ENCODE measurements around the gene SRA1. TPM values are rescaled to one million over a fixed set of nuclear protein-coding genes. Genes with fewer than 3 reads are reported as not detected.

The SRA1 gene
- total RNA-seq, 3 donors from 2014 or later (not counting 1 experiment from before 2014, with no cell fraction given) = 42.2 to 66.4 (median 59.4) TPM

DNA sequence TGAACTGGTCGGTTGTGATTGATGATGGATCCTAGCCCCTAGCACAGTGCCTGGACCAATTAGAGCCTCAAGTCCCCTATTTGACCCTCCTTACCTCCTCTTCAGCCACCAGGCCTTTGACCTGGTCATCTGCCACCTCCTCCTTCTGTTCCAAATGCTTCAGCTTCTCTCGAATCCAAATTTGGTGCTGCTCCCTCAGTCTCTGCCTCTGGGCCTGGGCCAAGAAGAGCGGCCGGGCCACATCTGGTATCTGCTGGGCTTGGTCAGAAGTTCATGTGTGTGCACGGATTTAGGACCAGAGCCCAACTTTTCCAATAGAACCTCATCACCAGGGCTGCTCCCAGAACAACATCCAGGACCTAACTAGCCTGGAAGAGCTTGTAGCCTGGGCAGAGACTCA is 13.8 kb upstream of the SRA1 start:
- H3K9me3 ChIP-seq (ENCODE audit: control insufficient read depth, insufficient read depth, low read length) = no peaks in the 10 kb centered on the region
- no peaks in the 10 kb centered on the region for H3K27me3 ChIP-seq (ENCODE audit: control insufficient read depth, insufficient read depth, low read length)
- no peak for ATAC-seq
- 98% methylated on average over 5 of the region's 5 CpGs for WGBS (ENCODE audit: insufficient coverage)
- intact Hi-C loops (cut with micrococcal nuclease) = no loop called here
- H3K27ac ChIP-seq (ENCODE audit: low read length) = no peak overlapping the region
- no peaks in the 10 kb centered on the region for H3K9me3 Mint-ChIP-seq
- H3K36me3 Mint-ChIP-seq = no peaks in the 10 kb centered on the region
- peak overlapping the region in 1 of 2 donors; percentile 96 for H3K27ac Mint-ChIP-seq
- peaks cover 32 to 40% of the 10 kb centered on the region in 2 donors for H3K4me1 Mint-ChIP-seq
- TF ChIP-seq, protein P1, sequence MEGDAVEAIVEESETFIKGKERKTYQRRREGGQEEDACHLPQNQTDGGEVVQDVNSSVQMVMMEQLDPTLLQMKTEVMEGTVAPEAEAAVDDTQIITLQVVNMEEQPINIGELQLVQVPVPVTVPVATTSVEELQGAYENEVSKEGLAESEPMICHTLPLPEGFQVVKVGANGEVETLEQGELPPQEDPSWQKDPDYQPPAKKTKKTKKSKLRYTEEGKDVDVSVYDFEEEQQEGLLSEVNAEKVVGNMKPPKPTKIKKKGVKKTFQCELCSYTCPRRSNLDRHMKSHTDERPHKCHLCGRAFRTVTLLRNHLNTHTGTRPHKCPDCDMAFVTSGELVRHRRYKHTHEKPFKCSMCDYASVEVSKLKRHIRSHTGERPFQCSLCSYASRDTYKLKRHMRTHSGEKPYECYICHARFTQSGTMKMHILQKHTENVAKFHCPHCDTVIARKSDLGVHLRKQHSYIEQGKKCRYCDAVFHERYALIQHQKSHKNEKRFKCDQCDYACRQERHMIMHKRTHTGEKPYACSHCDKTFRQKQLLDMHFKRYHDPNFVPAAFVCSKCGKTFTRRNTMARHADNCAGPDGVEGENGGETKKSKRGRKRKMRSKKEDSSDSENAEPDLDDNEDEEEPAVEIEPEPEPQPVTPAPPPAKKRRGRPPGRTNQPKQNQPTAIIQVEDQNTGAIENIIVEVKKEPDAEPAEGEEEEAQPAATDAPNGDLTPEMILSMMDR (IDR thresholded peaks at IDR 0.05) = no peak
- peaks cover 18% of the 10 kb centered on the region for H3K4me1 ChIP-seq (ENCODE audit: control insufficient read depth, insufficient read depth, low read length)
- no peak overlapping the region for H3K4me3 ChIP-seq (ENCODE audit: low read length)
- DNase-seq = no peak
- peaks cover 21% of the 10 kb centered on the region for H3K36me3 ChIP-seq (ENCODE audit: control insufficient read depth, insufficient read depth, low read length)
- no peak overlapping the region for H3K4me3 Mint-ChIP-seq
- no peaks in the 10 kb centered on the region for H3K27me3 Mint-ChIP-seq (ENCODE audit: low read depth in 2 of 2)

DNA sequence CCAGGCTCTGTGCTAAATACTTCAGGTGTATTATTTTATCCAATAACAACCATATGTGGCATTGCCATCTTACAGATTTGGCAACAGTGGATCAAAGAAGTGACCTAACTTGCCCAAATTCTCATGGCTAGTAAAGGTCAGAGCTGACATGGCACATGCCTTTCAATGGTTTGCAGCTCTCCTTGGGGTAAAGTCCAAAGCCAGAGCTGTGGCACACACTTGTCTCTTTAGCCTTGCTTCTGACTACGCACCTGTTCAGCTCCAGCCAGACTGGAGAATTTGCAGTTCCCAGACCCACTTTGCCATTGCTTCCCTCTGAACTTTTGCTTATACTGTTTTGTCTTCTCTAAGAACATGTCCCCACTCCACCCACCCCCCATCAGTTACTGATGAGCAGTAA is 13.2 kb upstream of the SRA1 start:
- Histone ChIP-seq H3K4me1 (ENCODE audit: control insufficient read depth, insufficient read depth, low read length) (peaks cover 22% of the 10 kb centered on the region), H3K27ac (ENCODE audit: low read length) (peak overlapping the region; percentile 89), H3K27me3 (ENCODE audit: control insufficient read depth, insufficient read depth, low read length) (no peaks in the 10 kb centered on the region), H3K36me3 (ENCODE audit: control insufficient read depth, insufficient read depth, low read length) (peaks cover 21% of the 10 kb centered on the region), H3K4me3 (ENCODE audit: low read length) (no peak overlapping the region), H3K9me3 (ENCODE audit: control insufficient read depth, insufficient read depth, low read length) (no peaks in the 10 kb centered on the region)
- no peaks in the 10 kb centered on the region for H3K9me3 Mint-ChIP-seq
- H3K4me3 Mint-ChIP-seq = peak overlapping the region; percentile 45
- intact Hi-C loops (cut with micrococcal nuclease) = no loop called here
- 97% methylated on average over 1 of the region's 1 CpG for WGBS (ENCODE audit: insufficient coverage)
- peak overlapping the region; percentile 96 to 98 for H3K27ac Mint-ChIP-seq
- no peaks in the 10 kb centered on the region for H3K27me3 Mint-ChIP-seq (ENCODE audit: low read depth in 2 of 2)
- DNase-seq = peak in 1 of 2 donors; percentile 3
- TF ChIP-seq, protein P1 (IDR thresholded peaks at IDR 0.05) = no peak
- peaks cover 32 to 46% of the 10 kb centered on the region in 2 donors for H3K4me1 Mint-ChIP-seq
- H3K36me3 Mint-ChIP-seq = no peaks in the 10 kb centered on the region
- ATAC-seq = no peak

DNA sequence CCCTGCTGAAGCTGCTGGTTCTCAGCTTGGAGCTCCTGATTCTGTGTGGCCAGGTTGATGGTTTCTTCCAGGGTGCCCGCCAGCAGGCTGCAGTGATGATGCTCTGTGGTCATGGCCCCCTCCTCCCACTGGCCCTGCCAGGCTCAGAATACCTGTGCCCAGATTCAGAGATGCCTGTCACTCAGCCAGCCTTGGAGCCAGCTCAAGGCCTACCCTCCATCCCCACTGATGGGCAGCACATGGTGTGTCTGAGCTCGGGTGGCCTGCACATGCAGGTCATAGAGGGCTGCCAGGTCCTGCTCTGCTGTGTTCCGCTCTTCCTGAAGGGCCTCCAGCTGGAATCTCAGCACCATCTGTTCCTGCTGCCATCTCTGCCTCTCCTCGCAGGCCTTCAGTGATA is 12.8 kb upstream of the SRA1 start:
- ATAC-seq (no peak), DNase-seq (peak in 1 of 2 donors; percentile 3)
- intact Hi-C loops (cut with micrococcal nuclease) = no loop called here
- Mint-ChIP-seq H3K4me3 (peak overlapping the region; percentile 45), H3K4me1 (peaks cover 36 to 50% of the 10 kb centered on the region in 2 donors), H3K27ac (peak overlapping the region; percentile 96 to 98), H3K9me3 (no peaks in the 10 kb centered on the region), H3K27me3 (ENCODE audit: low read depth in 2 of 2) (no peaks in the 10 kb centered on the region), H3K36me3 (no peaks in the 10 kb centered on the region)
- H3K27ac ChIP-seq (ENCODE audit: low read length) = peak overlapping the region; percentile 89
- TF ChIP-seq, protein P1 (IDR thresholded peaks at IDR 0.05) = no peak
- peaks cover 21% of the 10 kb centered on the region for H3K36me3 ChIP-seq (ENCODE audit: control insufficient read depth, insufficient read depth, low read length)
- H3K27me3 ChIP-seq (ENCODE audit: control insufficient read depth, insufficient read depth, low read length) = no peaks in the 10 kb centered on the region
- H3K4me1 ChIP-seq (ENCODE audit: control insufficient read depth, insufficient read depth, low read length) = peaks cover 26% of the 10 kb centered on the region
- H3K9me3 ChIP-seq (ENCODE audit: control insufficient read depth, insufficient read depth, low read length) = no peaks in the 10 kb centered on the region
- no peak overlapping the region for H3K4me3 ChIP-seq (ENCODE audit: low read length)
- WGBS (ENCODE audit: insufficient coverage) = 92% methylated on average over 4 of the region's 4 CpGs

DNA sequence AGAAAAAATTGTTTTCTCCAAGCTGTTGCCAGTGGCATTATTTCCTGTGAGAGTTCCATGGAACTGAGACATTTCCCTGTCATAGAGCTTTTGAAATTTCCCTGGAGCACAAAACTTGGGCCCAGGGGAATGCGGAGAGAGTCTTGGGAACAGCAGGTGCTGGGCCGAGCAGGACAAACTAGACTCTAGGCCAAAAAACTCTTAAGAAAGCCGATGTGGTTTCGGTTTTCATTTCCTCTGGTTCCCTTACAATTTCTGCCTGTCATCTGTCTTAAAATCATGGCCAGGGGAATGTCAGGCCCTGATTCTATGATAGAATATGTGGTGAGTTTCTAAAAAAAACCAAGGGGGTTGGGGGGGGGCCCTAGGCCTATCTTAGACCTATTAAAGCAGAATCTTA is 11.9 kb upstream of the SRA1 start:
- intact Hi-C loops (cut with micrococcal nuclease) = no loop called here
- Histone ChIP-seq H3K4me3 (ENCODE audit: low read length) (no peak overlapping the region), H3K27ac (ENCODE audit: low read length) (peak overlapping the region; percentile 89), H3K9me3 (ENCODE audit: control insufficient read depth, insufficient read depth, low read length) (no peaks in the 10 kb centered on the region), H3K36me3 (ENCODE audit: control insufficient read depth, insufficient read depth, low read length) (peaks cover 21% of the 10 kb centered on the region), H3K4me1 (ENCODE audit: control insufficient read depth, insufficient read depth, low read length) (peaks cover 29% of the 10 kb centered on the region), H3K27me3 (ENCODE audit: control insufficient read depth, insufficient read depth, low read length) (no peaks in the 10 kb centered on the region)
- H3K27me3 Mint-ChIP-seq (ENCODE audit: low read depth in 2 of 2) = no peaks in the 10 kb centered on the region
- H3K4me1 Mint-ChIP-seq = peaks cover 44 to 59% of the 10 kb centered on the region in 2 donors
- WGBS (ENCODE audit: insufficient coverage) = 11% methylated on average over 4 of the region's 4 CpGs
- no peak for ATAC-seq
- no peaks in the 10 kb centered on the region for H3K36me3 Mint-ChIP-seq
- H3K9me3 Mint-ChIP-seq = no peaks in the 10 kb centered on the region
- peak in 1 of 2 donors; percentile 67 for DNase-seq
- TF ChIP-seq, protein P1 (IDR thresholded peaks at IDR 0.05) = no peak
- H3K27ac Mint-ChIP-seq = peak overlapping the region; percentile 96 to 98
- peak overlapping the region; percentile 83 for H3K4me3 Mint-ChIP-seq

Data from natural killer cell (primary cell).